Astrocyte (in vitro differentiated cells and primary cell): Measurements from ENCODE around the gene SMOC1.

Experiments used
- CTCF ChIP-seq: IDR thresholded peaks from 2 replicates; pipeline ENCODE4 v1.5.1; 2011; ENCODE audit warnings: low read depth, mild to moderate bottlenecking, inconsistent platforms, low read length, moderate library complexity; ENCODE audit not compliant: insufficient read depth
- EZH2 ChIP-seq: IDR thresholded peaks from 2 replicates; pipeline ENCODE4 v1.6.1; 2012; ENCODE audit warnings: mild to moderate bottlenecking, low read length, inconsistent platforms; ENCODE audit not compliant: insufficient read depth

- TF ChIP-seq CTCF (no peak), EZH2 (no peak)
These were observed 199.1 kb downstream of the SMOC1 start for GRCh38 chr14:70078329-70078728.
